Thymus (tissue), 11 donors: Measurements from ENCODE around the gene MUC7. TPM values are rescaled to one million over a fixed set of nuclear protein-coding genes. Genes with fewer than 3 reads are reported as not detected.

ENCODE experiments used
- DNase-seq, 9 donors: peaks; one replicate each; pipeline ENCODE4 v3.0.0-alpha.2; 2013; ENCODE audit warnings: low spot score in 9 of 9, low read depth in 6 of 9, missing footprints in 1 of 9
- H3K27ac ChIP-seq, 2 donors: one replicate each; pipeline ENCODE4 v1.5.1; 2013; ENCODE audit warnings: control low read depth in 1 of 2, low read depth in 1 of 2, low read length in 1 of 2, mild to moderate bottlenecking in 1 of 2, moderate library complexity in 1 of 2
- H3K27me3 ChIP-seq, 2 donors: one replicate each; pipeline ENCODE4 v1.5.1; 2013; ENCODE audit warnings: low read length in 1 of 2; ENCODE audit not compliant: control insufficient read depth in 2 of 2, insufficient read depth in 1 of 2
- H3K36me3 ChIP-seq, 2 donors: one replicate each; pipeline ENCODE4 v1.5.1; 2013; ENCODE audit warnings: low read length in 1 of 2, mild to moderate bottlenecking in 1 of 2, moderate library complexity in 1 of 2; ENCODE audit not compliant: control insufficient read depth in 2 of 2, insufficient read depth in 2 of 2
- H3K4me1 ChIP-seq, 2 donors: one replicate each; pipeline ENCODE4 v1.5.1; 2013; ENCODE audit warnings: low read length in 2 of 2; ENCODE audit not compliant: control insufficient read depth in 2 of 2, insufficient read depth in 2 of 2
- H3K4me3 ChIP-seq, 2 donors: one replicate each; pipeline ENCODE4 v1.5.1; 2013; ENCODE audit warnings: low read length in 2 of 2, control low read depth in 1 of 2, mild to moderate bottlenecking in 1 of 2
- H3K9me3 ChIP-seq, 2 donors: one replicate each; pipeline ENCODE4 v1.5.1; 2013; ENCODE audit warnings: low read length in 1 of 2, mild to moderate bottlenecking in 1 of 2; ENCODE audit not compliant: control insufficient read depth in 2 of 2, insufficient read depth in 1 of 2
- WGBS: extraction: QIAGEN DNeasy Blood & Tissue Kit; methylation state at CpG from one replicate; pipeline ENCODE4 v1.1.7; 2013; 5-methylcytosine and 5-hydroxymethylcytosine counted together
- polyA plus RNA-seq: library from polyadenylated mRNA; stranded (reverse); fragments of 200-250 nt; gene quantifications from one replicate; pipeline ENCODE4 v1.2.3, GENCODE V29; 2013
- total RNA-seq: library from RNA; stranded (reverse); fragments of 120-200 nt; gene quantifications from one replicate; pipeline ENCODE4 v1.2.4, GENCODE V29; 2013
- donor health status: healthy.

MUC7 gene
- total and polyA plus RNA-seq, 2 donors, result 0.11 TPM; not detected in 1

- Histone ChIP-seq H3K27ac (no peak overlapping the region), H3K9me3 (no peaks in the 10 kb centered on the region), H3K4me1 (no peaks in the 10 kb centered on the region), H3K36me3 (no peaks in the 10 kb centered on the region), H3K27me3 (no peaks in the 10 kb centered on the region), H3K4me3 (no peak overlapping the region)
- 92% methylated on average over 3 of the region's 3 CpGs for WGBS
- no peak for DNase-seq
These were observed 46.7 kb downstream of the MUC7 start for GRCh38 chr4:70518716-70519115.

GRCh38 chr4:70522626-70523025 is 50.6 kb downstream of the MUC7 start:
- H3K36me3 ChIP-seq, result no peaks in the 10 kb centered on the region
- H3K27me3 ChIP-seq, result no peaks in the 10 kb centered on the region
- no peak overlapping the region for H3K4me3 ChIP-seq
- DNase-seq, result no peak
- 88% methylated on average over 7 of the region's 7 CpGs for WGBS
- no peaks in the 10 kb centered on the region for H3K9me3 ChIP-seq
- H3K4me1 ChIP-seq, result no peaks in the 10 kb centered on the region
- no peak overlapping the region for H3K27ac ChIP-seq

- Histone ChIP-seq H3K27ac (no peak overlapping the region), H3K4me3 (no peak overlapping the region), H3K4me1 (no peaks in the 10 kb centered on the region), H3K9me3 (no peaks in the 10 kb centered on the region), H3K27me3 (no peaks in the 10 kb centered on the region), H3K36me3 (no peaks in the 10 kb centered on the region)
- 82% methylated on average over 5 of the region's 5 CpGs for WGBS
- DNase-seq, result no peak
These were observed 59.0 kb downstream of the MUC7 start for GRCh38 chr4:70530997-70531396.

- H3K9me3 ChIP-seq, result no peaks in the 10 kb centered on the region
- H3K36me3 ChIP-seq, result no peaks in the 10 kb centered on the region
- H3K4me3 ChIP-seq, result no peak overlapping the region
- 67% methylated on average over 2 of the region's 2 CpGs for WGBS
- no peak overlapping the region for H3K27ac ChIP-seq
- DNase-seq, result no peak
- no peaks in the 10 kb centered on the region for H3K4me1 ChIP-seq
- no peaks in the 10 kb centered on the region for H3K27me3 ChIP-seq
These were observed 60.0 kb downstream of the MUC7 start for GRCh38 chr4:70531981-70532380.

Other genes with a start within 250 kb of the MUC7 start
- gene FDCSP, start 246.1 kb upstream of the MUC7 start, total RNA-seq, result 7.4 TPM
- gene FDCSP, start 246.1 kb upstream of the MUC7 start, polyA plus RNA-seq, result 61.2 TPM
- not detected for gene CSN3, start 229.6 kb upstream of the MUC7 start, total RNA-seq
- 0.43 TPM for gene CSN3, start 229.6 kb upstream of the MUC7 start, polyA plus RNA-seq
- not detected for gene CABS1, start 137.2 kb upstream of the MUC7 start, total RNA-seq
- gene CABS1, start 137.2 kb upstream of the MUC7 start, polyA plus RNA-seq, result 0.02 TPM
- not detected for gene SMR3A, start 111.4 kb upstream of the MUC7 start, total RNA-seq
- gene SMR3A, start 111.4 kb upstream of the MUC7 start, polyA plus RNA-seq, result not detected
- not detected for gene SMR3B, start 89.1 kb upstream of the MUC7 start, total RNA-seq
- 1.1 TPM for gene SMR3B, start 89.1 kb upstream of the MUC7 start, polyA plus RNA-seq
- gene OPRPN, start 74.3 kb upstream of the MUC7 start, total RNA-seq, result not detected
- gene OPRPN, start 74.3 kb upstream of the MUC7 start, polyA plus RNA-seq, result 0.34 TPM
- 0.57 TPM for gene AMTN, start 46.4 kb downstream of the MUC7 start, total RNA-seq
- 1.4 TPM for gene AMTN, start 46.4 kb downstream of the MUC7 start, polyA plus RNA-seq
- gene AMBN, start 120.1 kb downstream of the MUC7 start, total RNA-seq, result 0.19 TPM
- 0.84 TPM for gene AMBN, start 120.1 kb downstream of the MUC7 start, polyA plus RNA-seq
- 1.2 TPM for gene ENAM, start 156.5 kb downstream of the MUC7 start, total RNA-seq
- gene ENAM, start 156.5 kb downstream of the MUC7 start, polyA plus RNA-seq, result 0.07 TPM
- 48.5 TPM for gene JCHAIN, start 194.3 kb downstream of the MUC7 start, total RNA-seq
- 34.7 TPM for gene JCHAIN, start 194.3 kb downstream of the MUC7 start, polyA plus RNA-seq
- gene UTP3, start 216.3 kb downstream of the MUC7 start, total RNA-seq, result 30.5 TPM
- gene UTP3, start 216.3 kb downstream of the MUC7 start, polyA plus RNA-seq, result 53.9 TPM
- gene RUFY3, start 249.8 kb downstream of the MUC7 start, total RNA-seq, result 75.3 TPM
- 37.3 TPM for gene RUFY3, start 249.8 kb downstream of the MUC7 start, polyA plus RNA-seq